ENCODE data around the gene SLC25A6. TPM values are rescaled to one million over a fixed set of nuclear protein-coding genes. Genes with fewer than 3 reads are reported as not detected.

SLC25A6 gene
- total and polyA plus RNA-seq, 2 donors (not counting 3 experiments of a cell fraction or from before 2014, with no cell fraction given), result 410 to 1,153 TPM

DNA sequence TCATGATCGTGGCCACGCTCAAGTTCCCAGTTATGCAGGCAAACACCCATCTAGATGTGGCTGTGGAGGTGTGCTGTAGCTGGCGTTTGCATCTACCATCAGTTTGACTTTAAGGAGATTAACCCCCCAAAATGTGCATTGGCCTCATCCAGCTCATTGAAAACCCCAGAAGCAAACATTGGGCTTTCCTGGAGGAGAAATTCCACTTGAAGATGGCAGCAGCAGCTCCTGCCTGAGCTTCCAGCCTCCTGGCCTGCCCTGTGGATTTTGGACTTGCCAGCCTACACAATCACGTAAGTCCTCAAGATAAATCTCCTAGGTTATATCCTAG is 30.2 kb upstream of the SLC25A6 start:
- Histone ChIP-seq H3K4me2 (ENCODE audit: insufficient read depth, low read length) (no peak overlapping the region), H3K27ac (ENCODE audit: insufficient read depth, low read depth, low read length) (no peak overlapping the region), H3K36me3 (ENCODE audit: control insufficient read depth in 2 of 2, extremely low read depth in 1 of 2, insufficient read depth in 2 of 2, low read length in 2 of 2) (peaks cover 2 to 13% of the 10 kb centered on the region in 2 experiments), H4K20me1 (replicated peaks; ENCODE audit: control insufficient read depth, extremely low read depth, insufficient read depth, low read length) (no peaks in the 10 kb centered on the region), H3K27me3 (ENCODE audit: control insufficient read depth in 2 of 2, insufficient read depth in 2 of 2, low read length in 2 of 2) (no peaks in the 10 kb centered on the region), H3K9ac (replicated peaks; ENCODE audit: extremely low read depth, insufficient read depth, low read length) (no peak overlapping the region), H3K79me2 (ENCODE audit: control insufficient read depth, insufficient read depth, low read length) (no peaks in the 10 kb centered on the region), H3K4me3 (replicated peaks in 1 of 3; ENCODE audit: insufficient read depth in 1 of 3, low read depth in 1 of 3, low read length in 3 of 3) (no peak overlapping the region), H2AFZ (ENCODE audit: low read depth, low read length) (no peak overlapping the region), H3K9me1 (replicated peaks; ENCODE audit: control insufficient read depth, extremely low read depth, insufficient read depth, low read length) (no peaks in the 10 kb centered on the region), H3K9me3 (replicated peaks; ENCODE audit: control insufficient read depth, insufficient read depth, low read length) (no peaks in the 10 kb centered on the region), H3K4me1 (ENCODE audit: control insufficient read depth, extremely low read depth, insufficient read depth, low read length) (no peaks in the 10 kb centered on the region)
- FAIRE-seq (no peak), DNase-seq (ENCODE audit: low read depth, low spot score) (no peak)
- CTCF ChIA-PET, result no interaction called here
- POLR2A ChIA-PET, result no interaction called here
- dilution Hi-C loops (cut with MboI; ENCODE audit: extremely low pct_ligation_motif_present, low sequenced_read_pairs), result no loop called here
- BruUV-seq (replicated peaks), result no TSS peak
- intact Hi-C loops (cut with micrococcal nuclease), result no loop called here
- no peak for TF ChIP-seq JUN (IDR thresholded peaks at IDR 0.05; ENCODE audit: borderline replicate concordance, insufficient read depth, insufficient read length, low read depth)
- no peak for TF ChIP-seq MYC (IDR thresholded peaks at IDR 0.05; ENCODE audit: low read depth, low read length)
- no peak for TF ChIP-seq POLR2A (IDR thresholded peaks at IDR 0.05; ENCODE audit: low read depth, low read length)
- no peak for TF ChIP-seq EZH2 (IDR thresholded peaks at IDR 0.05; ENCODE audit: borderline replicate concordance, low read depth, low read length, severe bottlenecking)
- TF ChIP-seq FOS (IDR thresholded peaks at IDR 0.05; ENCODE audit: borderline replicate concordance, insufficient read depth, low read length), result no peak
- no peak for TF ChIP-seq GATA2 (IDR thresholded peaks at IDR 0.05; ENCODE audit: insufficient read depth, insufficient read length, low read depth, low read length)
- no peak for TF ChIP-seq MAX (IDR thresholded peaks at IDR 0.05; ENCODE audit: insufficient read depth, insufficient read length)
- no peak for TF ChIP-seq POLR2AphosphoS5 (IDR thresholded peaks at IDR 0.05; ENCODE audit: insufficient read depth, low read depth, low read length)
- no peak for TF ChIP-seq CTCF (IDR thresholded peaks at IDR 0.05; ENCODE audit: extremely low read depth in 1 of 2, insufficient read depth in 1 of 2, low read depth in 1 of 2, low read length in 2 of 2)

All from endothelial cell of umbilical vein (primary cell).